Panc1 (cell line): ENCODE measurements around the gene SLC25A24. TPM values are rescaled to one million over a fixed set of nuclear protein-coding genes. Genes with fewer than 3 reads are reported as not detected.

Experiments
- ATAC-seq: fragments of 200-7000 bp; cut with Tn5 transposase; 2 replicates; pipeline ENCODE4 v1.9.1; 2020; ENCODE audit warnings: mild to moderate bottlenecking, moderate library complexity
- BruUV-seq: library from RNA; stranded (reverse); fragments of 400-500 nt; replicated peaks from 2 replicates; lab custom pipeline; 2021; lab: Mats Ljungman, UMichigan
- CTCF ChIA-PET: fragments of 300-600 bp; sonication (Branson Sonifier 250); formaldehyde crosslinking; loops from one replicate; lab custom pipeline; 2022; ENCODE audit warnings: antibody characterized with exemption; lab: Charles Lee
- POLR2A ChIA-PET: fragments of 300-600 bp; sonication (Branson Sonifier 250); formaldehyde crosslinking; loops from one replicate; lab custom pipeline; 2022; ENCODE audit warnings: antibody characterized with exemption; lab: Charles Lee
- DNase-seq: peaks from one replicate; pipeline ENCODE4 v3.0.0-alpha.2; 2010; ENCODE audit warnings: low read depth, low spot score
- H3K27ac ChIP-seq: 2 replicates; pipeline ENCODE4 v1.5.1; 2011; ENCODE audit warnings: mild to moderate bottlenecking, low read length, inconsistent platforms
- H3K27me3 ChIP-seq: fragments of 200-500 bp; sonication (Bioruptor generic); 2 replicates; pipeline ENCODE4 v1.6.0; 2014; ENCODE audit warnings: low read length, inconsistent platforms; ENCODE audit not compliant: control insufficient read depth, insufficient read depth
- H3K36me3 ChIP-seq: fragments of 200-500 bp; sonication (Bioruptor generic); 2 replicates; pipeline ENCODE4 v1.5.1; 2014; ENCODE audit warnings: inconsistent platforms, mild to moderate bottlenecking, low read length, moderate library complexity; ENCODE audit not compliant: control insufficient read depth, insufficient read depth
- H3K4me1 ChIP-seq: 2 replicates; pipeline ENCODE4 v1.5.1; 2011; ENCODE audit warnings: inconsistent platforms, mild to moderate bottlenecking, low read length, moderate library complexity; ENCODE audit not compliant: control insufficient read depth, insufficient read depth
- H3K4me3 ChIP-seq, 2 experiments: 2 replicates each; pipeline ENCODE4 v1.5.1; 2011 to 2012; ENCODE audit warnings: low read depth in 2 of 2, low read length in 2 of 2, mild to moderate bottlenecking in 2 of 2, inconsistent platforms in 1 of 2, moderate library complexity in 1 of 2
- H3K9me3 ChIP-seq: fragments of 200-500 bp; sonication (Bioruptor generic); 2 replicates; pipeline ENCODE4 v1.5.1; 2014; ENCODE audit warnings: low read depth, mild to moderate bottlenecking, inconsistent platforms, low read length, moderate library complexity; ENCODE audit not compliant: control insufficient read depth, insufficient read depth
- CTCF ChIP-seq: fragments of 450-650 bp; IDR thresholded peaks from 2 replicates; pipeline ENCODE4 v1.5.1; 2017; ENCODE audit warnings: mild to moderate bottlenecking
- POLR2AphosphoS5 ChIP-seq: IDR thresholded peaks from 2 replicates; pipeline ENCODE4 v1.6.1; 2012; ENCODE audit warnings: mild to moderate bottlenecking, low read depth, low read length, moderate library complexity
- SIN3A ChIP-seq: IDR thresholded peaks from 2 replicates; pipeline ENCODE4 v1.6.1; 2012; ENCODE audit warnings: low read depth, mild to moderate bottlenecking, low read length, moderate library complexity, borderline replicate concordance; ENCODE audit not compliant: insufficient read depth
- TCF7L2 ChIP-seq: IDR thresholded peaks from 2 replicates; pipeline ENCODE4 v1.6.1; 2011; ENCODE audit warnings: mild to moderate bottlenecking, low read depth, low read length, inconsistent platforms
- in situ Hi-C: cut with HindIII; loops from 2 replicates; pipeline ENCODE4 v1.10.0; 2016; ENCODE audit warnings: low sequenced_read_pairs, low pct_unique_long_range_greater_than_20kb
- intact Hi-C: fragments of 100-400 bp; cut with micrococcal nuclease; formaldehyde crosslinking; loops from one replicate; pipeline ENCODE4 v1.10.0; 2022; ENCODE audit not compliant: unreplicated experiment
- total RNA-seq: library from RNA; stranded (reverse); gene quantifications from one replicate; pipeline ENCODE4 v1.2.1, GENCODE V29; 2021; ENCODE audit not compliant: unreplicated experiment
- TF ChIP-seq, protein P1 (sequence below), 2 experiments: IDR thresholded peaks; 2 replicates each; pipeline ENCODE4 v1.6.1; 2011 to 2012; ENCODE audit warnings: low read depth in 2 of 2, control low read depth in 1 of 2, low read length in 1 of 2, mild to moderate bottlenecking in 1 of 2, moderate library complexity in 1 of 2; ENCODE audit not compliant: insufficient read depth in 1 of 2

SLC25A24 gene
- total RNA-seq, 1 experiment from 2014 or later: 31.8 TPM

- POLR2A ChIA-PET: no interaction called here
- DNase-seq (no peak), ATAC-seq (no peak)
- Histone ChIP-seq H3K4me3 (no peak overlapping the region), H3K27ac (no peak overlapping the region), H3K9me3 (no peaks in the 10 kb centered on the region), H3K36me3 (peaks cover 13% of the 10 kb centered on the region), H3K4me1 (no peaks in the 10 kb centered on the region), H3K27me3 (no peaks in the 10 kb centered on the region)
- BruUV-seq: no TSS peak
- CTCF ChIA-PET: no interaction called here
- TF ChIP-seq, protein P1, sequence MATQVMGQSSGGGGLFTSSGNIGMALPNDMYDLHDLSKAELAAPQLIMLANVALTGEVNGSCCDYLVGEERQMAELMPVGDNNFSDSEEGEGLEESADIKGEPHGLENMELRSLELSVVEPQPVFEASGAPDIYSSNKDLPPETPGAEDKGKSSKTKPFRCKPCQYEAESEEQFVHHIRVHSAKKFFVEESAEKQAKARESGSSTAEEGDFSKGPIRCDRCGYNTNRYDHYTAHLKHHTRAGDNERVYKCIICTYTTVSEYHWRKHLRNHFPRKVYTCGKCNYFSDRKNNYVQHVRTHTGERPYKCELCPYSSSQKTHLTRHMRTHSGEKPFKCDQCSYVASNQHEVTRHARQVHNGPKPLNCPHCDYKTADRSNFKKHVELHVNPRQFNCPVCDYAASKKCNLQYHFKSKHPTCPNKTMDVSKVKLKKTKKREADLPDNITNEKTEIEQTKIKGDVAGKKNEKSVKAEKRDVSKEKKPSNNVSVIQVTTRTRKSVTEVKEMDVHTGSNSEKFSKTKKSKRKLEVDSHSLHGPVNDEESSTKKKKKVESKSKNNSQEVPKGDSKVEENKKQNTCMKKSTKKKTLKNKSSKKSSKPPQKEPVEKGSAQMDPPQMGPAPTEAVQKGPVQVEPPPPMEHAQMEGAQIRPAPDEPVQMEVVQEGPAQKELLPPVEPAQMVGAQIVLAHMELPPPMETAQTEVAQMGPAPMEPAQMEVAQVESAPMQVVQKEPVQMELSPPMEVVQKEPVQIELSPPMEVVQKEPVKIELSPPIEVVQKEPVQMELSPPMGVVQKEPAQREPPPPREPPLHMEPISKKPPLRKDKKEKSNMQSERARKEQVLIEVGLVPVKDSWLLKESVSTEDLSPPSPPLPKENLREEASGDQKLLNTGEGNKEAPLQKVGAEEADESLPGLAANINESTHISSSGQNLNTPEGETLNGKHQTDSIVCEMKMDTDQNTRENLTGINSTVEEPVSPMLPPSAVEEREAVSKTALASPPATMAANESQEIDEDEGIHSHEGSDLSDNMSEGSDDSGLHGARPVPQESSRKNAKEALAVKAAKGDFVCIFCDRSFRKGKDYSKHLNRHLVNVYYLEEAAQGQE (IDR thresholded peaks at IDR 0.05; ENCODE audit: insufficient read depth in 1 of 2, low read depth in 2 of 2, low read length in 1 of 2): no peak
- no peak for TF ChIP-seq TCF7L2
- TF ChIP-seq SIN3A: no peak
- no peak for TF ChIP-seq POLR2AphosphoS5
- TF ChIP-seq CTCF: no peak
- in situ Hi-C loops: no loop called here
- intact Hi-C loops: no loop called here
Observed at GRCh38 chr1:108154314-108154713, 45.8 kb downstream of the SLC25A24 start.

DNA sequence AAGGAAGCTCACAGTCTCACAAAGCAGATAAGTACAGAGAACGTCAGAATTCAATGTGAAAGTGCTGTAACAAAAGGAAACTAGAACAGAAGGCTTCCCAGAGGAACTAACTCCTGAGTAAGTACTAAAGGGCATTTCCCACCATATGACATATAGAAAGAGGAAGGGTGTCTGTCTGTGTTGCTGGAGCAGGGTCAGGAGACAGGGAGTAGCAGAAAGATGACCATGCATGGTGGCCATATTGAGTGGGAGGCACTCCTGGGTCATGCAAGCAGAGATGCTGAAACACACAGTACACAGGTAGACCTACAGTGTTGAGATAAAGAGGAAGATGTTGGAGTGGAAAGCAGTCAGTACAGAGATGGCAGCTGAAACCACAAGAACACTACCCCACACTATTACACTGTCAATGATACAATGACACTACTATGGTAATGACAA, 47.3 kb downstream of the SLC25A24 start:
- intact Hi-C loops: no loop called here
- H3K9me3 ChIP-seq: no peaks in the 10 kb centered on the region
- ATAC-seq (no peak), DNase-seq (no peak)
- in situ Hi-C loops: no loop called here
- no peaks in the 10 kb centered on the region for H3K27me3 ChIP-seq
- CTCF ChIA-PET: no interaction called here
- H3K4me1 ChIP-seq: no peaks in the 10 kb centered on the region
- TF ChIP-seq, protein P1 (IDR thresholded peaks at IDR 0.05; ENCODE audit: insufficient read depth in 1 of 2, low read depth in 2 of 2, low read length in 1 of 2): no peak
- TF ChIP-seq CTCF (no peak), TCF7L2 (no peak), SIN3A (no peak), POLR2AphosphoS5 (no peak)
- BruUV-seq: no TSS peak
- peaks cover 8% of the 10 kb centered on the region for H3K36me3 ChIP-seq
- H3K4me3 ChIP-seq: no peak overlapping the region
- H3K27ac ChIP-seq: no peak overlapping the region
- POLR2A ChIA-PET: no interaction called here
